Measurements from ENCODE around the gene PXT1.

DNA sequence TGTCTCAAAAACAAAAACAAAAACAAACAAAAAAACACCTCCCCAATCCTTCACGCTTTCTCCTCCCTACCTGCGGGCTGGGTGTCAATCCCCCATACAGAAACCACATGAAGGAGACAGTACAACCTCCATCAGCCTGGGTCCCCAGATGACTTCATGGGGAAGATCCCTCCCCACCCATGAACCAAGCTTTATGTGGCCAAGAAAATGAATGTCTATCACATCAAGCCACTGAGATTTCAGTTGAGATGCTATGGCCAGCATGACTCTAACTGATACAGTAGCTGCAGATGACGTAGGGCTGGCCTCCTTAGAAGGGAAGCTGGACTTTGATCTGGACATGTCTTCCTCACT, 84.8 kb downstream of the PXT1 start:
- TF ChIP-seq, protein P1, sequence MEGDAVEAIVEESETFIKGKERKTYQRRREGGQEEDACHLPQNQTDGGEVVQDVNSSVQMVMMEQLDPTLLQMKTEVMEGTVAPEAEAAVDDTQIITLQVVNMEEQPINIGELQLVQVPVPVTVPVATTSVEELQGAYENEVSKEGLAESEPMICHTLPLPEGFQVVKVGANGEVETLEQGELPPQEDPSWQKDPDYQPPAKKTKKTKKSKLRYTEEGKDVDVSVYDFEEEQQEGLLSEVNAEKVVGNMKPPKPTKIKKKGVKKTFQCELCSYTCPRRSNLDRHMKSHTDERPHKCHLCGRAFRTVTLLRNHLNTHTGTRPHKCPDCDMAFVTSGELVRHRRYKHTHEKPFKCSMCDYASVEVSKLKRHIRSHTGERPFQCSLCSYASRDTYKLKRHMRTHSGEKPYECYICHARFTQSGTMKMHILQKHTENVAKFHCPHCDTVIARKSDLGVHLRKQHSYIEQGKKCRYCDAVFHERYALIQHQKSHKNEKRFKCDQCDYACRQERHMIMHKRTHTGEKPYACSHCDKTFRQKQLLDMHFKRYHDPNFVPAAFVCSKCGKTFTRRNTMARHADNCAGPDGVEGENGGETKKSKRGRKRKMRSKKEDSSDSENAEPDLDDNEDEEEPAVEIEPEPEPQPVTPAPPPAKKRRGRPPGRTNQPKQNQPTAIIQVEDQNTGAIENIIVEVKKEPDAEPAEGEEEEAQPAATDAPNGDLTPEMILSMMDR (IDR thresholded peaks at IDR 0.05) = no peak
- TF ChIP-seq POLR2AphosphoS5 (IDR thresholded peaks at IDR 0.05; ENCODE audit: insufficient read depth in 1 of 2, low read depth in 1 of 2) (no peak), POLR2A (IDR thresholded peaks at IDR 0.05) (no peak)

All from vagina (tissue), 2 donors.